ENCODE results near the gene MZB1.

DNA sequence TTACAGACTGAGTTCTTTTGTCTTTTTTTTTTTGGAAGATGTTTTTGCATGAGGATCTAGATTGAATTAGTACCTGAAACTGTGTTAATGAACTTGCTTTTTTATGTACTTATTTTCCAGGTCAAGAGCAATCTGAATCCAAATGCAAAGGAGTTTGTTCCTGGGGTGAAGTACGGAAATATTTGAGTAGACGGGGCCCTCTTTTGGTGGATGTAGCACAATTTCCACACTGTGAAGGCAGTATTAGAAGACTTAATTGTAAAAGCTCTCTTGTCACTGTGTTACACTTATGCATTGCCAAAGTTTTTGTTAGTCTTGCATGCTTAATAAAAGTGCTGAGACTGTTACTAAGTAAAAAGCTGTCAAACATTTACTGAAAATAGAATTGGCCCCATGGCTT lies 21.1 kb downstream of the MZB1 start:
- TF ChIP-seq, protein P1, sequence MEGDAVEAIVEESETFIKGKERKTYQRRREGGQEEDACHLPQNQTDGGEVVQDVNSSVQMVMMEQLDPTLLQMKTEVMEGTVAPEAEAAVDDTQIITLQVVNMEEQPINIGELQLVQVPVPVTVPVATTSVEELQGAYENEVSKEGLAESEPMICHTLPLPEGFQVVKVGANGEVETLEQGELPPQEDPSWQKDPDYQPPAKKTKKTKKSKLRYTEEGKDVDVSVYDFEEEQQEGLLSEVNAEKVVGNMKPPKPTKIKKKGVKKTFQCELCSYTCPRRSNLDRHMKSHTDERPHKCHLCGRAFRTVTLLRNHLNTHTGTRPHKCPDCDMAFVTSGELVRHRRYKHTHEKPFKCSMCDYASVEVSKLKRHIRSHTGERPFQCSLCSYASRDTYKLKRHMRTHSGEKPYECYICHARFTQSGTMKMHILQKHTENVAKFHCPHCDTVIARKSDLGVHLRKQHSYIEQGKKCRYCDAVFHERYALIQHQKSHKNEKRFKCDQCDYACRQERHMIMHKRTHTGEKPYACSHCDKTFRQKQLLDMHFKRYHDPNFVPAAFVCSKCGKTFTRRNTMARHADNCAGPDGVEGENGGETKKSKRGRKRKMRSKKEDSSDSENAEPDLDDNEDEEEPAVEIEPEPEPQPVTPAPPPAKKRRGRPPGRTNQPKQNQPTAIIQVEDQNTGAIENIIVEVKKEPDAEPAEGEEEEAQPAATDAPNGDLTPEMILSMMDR (conservative IDR thresholded peaks at IDR 0.05): no peak
- no peak for TF ChIP-seq ZFX (IDR thresholded peaks at IDR 0.05)

Data from C4-2B (cell line).